Liver (tissue), 9 donors: Measurements from ENCODE around the gene VSTM2L. TPM values are rescaled to one million over a fixed set of nuclear protein-coding genes. Genes with fewer than 3 reads are reported as not detected.

Experiments
- DNase-seq: peaks from one replicate; pipeline ENCODE4 v3.0.0-alpha.2; 2017; ENCODE audit warnings: low spot score
- H3K27ac ChIP-seq, 2 donors: one replicate each; pipeline ENCODE4 v1.7.0; 2013; ENCODE audit warnings: inconsistent platforms in 2 of 2, low read length in 2 of 2, control low read depth in 1 of 2, low read depth in 1 of 2, mild to moderate bottlenecking in 1 of 2
- H3K27me3 ChIP-seq, 4 donors: one replicate each; pipeline versions ENCODE4 v1.6.1 to v1.7.0; 2013; ENCODE audit warnings: low read length in 3 of 4, inconsistent platforms in 1 of 4, mild to moderate bottlenecking in 1 of 4, moderate library complexity in 1 of 4; ENCODE audit not compliant: control insufficient read depth in 4 of 4, insufficient read depth in 4 of 4
- H3K36me3 ChIP-seq, 4 donors: one replicate each; pipeline versions ENCODE4 v1.6.1 to v1.7.0; 2013; ENCODE audit warnings: low read length in 3 of 4, mild to moderate bottlenecking in 3 of 4, low read depth in 1 of 4, moderate library complexity in 1 of 4; ENCODE audit not compliant: control insufficient read depth in 4 of 4, insufficient read depth in 3 of 4
- H3K4me1 ChIP-seq, 4 donors: one replicate each; pipeline versions ENCODE4 v1.6.1 to v1.7.0; 2013; ENCODE audit warnings: low read length in 3 of 4, mild to moderate bottlenecking in 3 of 4, moderate library complexity in 1 of 4; ENCODE audit not compliant: control insufficient read depth in 4 of 4, insufficient read depth in 4 of 4
- H3K4me3 ChIP-seq, 3 donors: one replicate each; pipeline versions ENCODE4 v1.6.1 to v1.7.0; 2013; ENCODE audit warnings: low read length in 3 of 3, control low read depth in 1 of 3, low read depth in 1 of 3, mild to moderate bottlenecking in 1 of 3
- H3K9ac ChIP-seq, 2 donors: one replicate each; pipeline ENCODE4 v1.7.0; 2013; ENCODE audit warnings: low read length in 2 of 2, mild to moderate bottlenecking in 2 of 2, moderate library complexity in 2 of 2, control low read depth in 1 of 2, low read depth in 1 of 2
- H3K9me3 ChIP-seq, 4 donors: one replicate each; pipeline versions ENCODE4 v1.6.1 to v1.7.0; 2013; ENCODE audit warnings: low read length in 3 of 4; ENCODE audit not compliant: control insufficient read depth in 4 of 4
- EGR1 ChIP-seq, 2 donors: IDR thresholded peaks; 2 replicates each; pipeline ENCODE4 v1.6.1; 2016 to 2018; ENCODE audit warnings: antibody characterized with exemption in 2 of 2, low read depth in 2 of 2
- FOXA1 ChIP-seq: IDR thresholded peaks from 2 replicates; pipeline ENCODE4 v1.6.1; 2016; ENCODE audit warnings: antibody characterized with exemption
- FOXA2 ChIP-seq: IDR thresholded peaks from 2 replicates; pipeline ENCODE4 v1.6.1; 2016; ENCODE audit warnings: antibody characterized with exemption
- GABPA ChIP-seq, 2 donors: IDR thresholded peaks in 1 of 2; conservative IDR thresholded peaks in 1 of 2; 2 replicates each; pipeline ENCODE4 v1.6.1; 2016; ENCODE audit warnings: antibody characterized with exemption in 2 of 2, mild to moderate bottlenecking in 1 of 2, moderate library complexity in 1 of 2
- HNF4G ChIP-seq: IDR thresholded peaks from 2 replicates; pipeline ENCODE4 v1.6.1; 2016; ENCODE audit warnings: antibody characterized with exemption
- JUND ChIP-seq, 2 donors: IDR thresholded peaks; 2 replicates each; pipeline ENCODE4 v1.6.1; 2016; ENCODE audit warnings: antibody characterized with exemption in 2 of 2
- NR2F2 ChIP-seq: IDR thresholded peaks from 2 replicates; pipeline ENCODE4 v1.6.1; 2016; ENCODE audit warnings: antibody characterized with exemption
- RXRA ChIP-seq, 2 donors: IDR thresholded peaks; 2 replicates each; pipeline ENCODE4 v1.6.1; 2017 to 2018; ENCODE audit warnings: antibody characterized with exemption in 2 of 2, mild to moderate bottlenecking in 1 of 2
- SP1 ChIP-seq: IDR thresholded peaks from 2 replicates; pipeline ENCODE4 v1.6.1; 2018; ENCODE audit warnings: antibody characterized with exemption, mild to moderate bottlenecking
- TAF1 ChIP-seq: conservative IDR thresholded peaks from 2 replicates; pipeline ENCODE4 v1.6.1; 2016; ENCODE audit warnings: antibody characterized with exemption, mild to moderate bottlenecking
- YY1 ChIP-seq: IDR thresholded peaks from 2 replicates; pipeline ENCODE4 v1.6.1; 2016; ENCODE audit warnings: antibody characterized with exemption, mild to moderate bottlenecking
- WGBS: extraction: QIAGEN DNeasy Blood & Tissue Kit; methylation state at CpG from one replicate; pipeline ENCODE4 v1.1.7; 2013; 5-methylcytosine and 5-hydroxymethylcytosine counted together
- polyA plus RNA-seq, 2 donors: library from polyadenylated mRNA; stranded (reverse) in 1 of 2; unstranded in 1 of 2; fragments of 200-250 nt in 1 of 2; fragments of >200 nt in 1 of 2; fragmentation: Nextera tagmentation in 1 of 2; extraction: Ambion mirVana in 1 of 2; gene quantifications; one replicate each; pipeline versions ENCODE4 v1.2.1 to v1.2.3, GENCODE V29; 2013 to 2015
- total RNA-seq, 2 donors: library from RNA; depleted of rRNA; stranded (reverse); fragments of >200 nt; gene quantifications; one replicate each; pipeline ENCODE4 v1.2.3, GENCODE V29; 2014
- TF ChIP-seq, protein P1 (sequence below): IDR thresholded peaks from 2 replicates; pipeline ENCODE4 v1.6.1; 2016; ENCODE audit warnings: antibody characterized with exemption
- TF ChIP-seq, protein P2 (sequence below): IDR thresholded peaks from 2 replicates; pipeline ENCODE4 v1.6.1; 2016; ENCODE audit warnings: antibody characterized with exemption, mild to moderate bottlenecking
- TF ChIP-seq, protein P3 (sequence below): IDR thresholded peaks from 2 replicates; pipeline ENCODE4 v1.6.1; 2016; ENCODE audit warnings: antibody characterized with exemption
- TF ChIP-seq, protein P4 (sequence below): IDR thresholded peaks from 2 replicates; pipeline ENCODE4 v1.6.1; 2016; ENCODE audit warnings: antibody characterized with exemption
- donor health status: healthy.
- donor health status: healthy.
- donor health status: healthy.
- donor health status: healthy.
- donor health status: healthy.

VSTM2L gene
- total and polyA plus RNA-seq, 4 donors, result 0.31 to 0.79 (median 0.56) TPM

DNA sequence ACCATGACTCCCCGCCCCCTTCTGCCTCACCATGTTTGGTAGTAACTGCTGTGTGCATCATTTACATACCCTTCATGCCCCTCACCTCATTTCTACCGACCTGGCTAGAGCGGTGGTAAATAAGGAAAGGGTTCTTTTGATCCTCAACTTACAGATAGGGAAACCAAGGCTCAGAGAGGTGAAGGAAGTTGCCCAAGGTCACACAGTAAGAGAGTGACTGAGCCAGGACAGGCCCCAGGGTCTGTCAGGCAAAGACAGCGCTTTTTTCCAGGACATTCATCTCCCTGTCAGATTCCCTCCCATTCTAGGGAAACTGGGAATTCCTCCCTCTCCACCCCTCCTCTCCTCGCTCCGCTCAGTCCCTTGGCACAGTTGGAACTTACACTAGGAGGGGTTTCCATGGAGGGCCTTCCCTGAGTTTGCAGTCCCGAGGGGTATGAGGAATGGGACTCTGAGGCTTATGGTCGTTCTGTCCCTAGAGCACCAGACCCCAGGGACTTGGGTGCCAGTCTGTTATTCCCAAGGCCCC lies 2.0 kb downstream of the VSTM2L start:
- Histone ChIP-seq H3K27ac (no peak overlapping the region), H3K27me3 (peaks cover 0 to 3% (median 0%) of the 10 kb centered on the region in 4 donors), H3K9ac (no peak overlapping the region), H3K9me3 (no peaks in the 10 kb centered on the region), H3K4me1 (peaks cover 3 to 8% (median 5%) of the 10 kb centered on the region in 4 donors), H3K4me3 (no peak overlapping the region), H3K36me3 (no peaks in the 10 kb centered on the region)
- no peak for TF ChIP-seq EGR1 (IDR thresholded peaks at IDR 0.05; ENCODE audit: low read depth in 2 of 2)
- TF ChIP-seq, protein P1, sequence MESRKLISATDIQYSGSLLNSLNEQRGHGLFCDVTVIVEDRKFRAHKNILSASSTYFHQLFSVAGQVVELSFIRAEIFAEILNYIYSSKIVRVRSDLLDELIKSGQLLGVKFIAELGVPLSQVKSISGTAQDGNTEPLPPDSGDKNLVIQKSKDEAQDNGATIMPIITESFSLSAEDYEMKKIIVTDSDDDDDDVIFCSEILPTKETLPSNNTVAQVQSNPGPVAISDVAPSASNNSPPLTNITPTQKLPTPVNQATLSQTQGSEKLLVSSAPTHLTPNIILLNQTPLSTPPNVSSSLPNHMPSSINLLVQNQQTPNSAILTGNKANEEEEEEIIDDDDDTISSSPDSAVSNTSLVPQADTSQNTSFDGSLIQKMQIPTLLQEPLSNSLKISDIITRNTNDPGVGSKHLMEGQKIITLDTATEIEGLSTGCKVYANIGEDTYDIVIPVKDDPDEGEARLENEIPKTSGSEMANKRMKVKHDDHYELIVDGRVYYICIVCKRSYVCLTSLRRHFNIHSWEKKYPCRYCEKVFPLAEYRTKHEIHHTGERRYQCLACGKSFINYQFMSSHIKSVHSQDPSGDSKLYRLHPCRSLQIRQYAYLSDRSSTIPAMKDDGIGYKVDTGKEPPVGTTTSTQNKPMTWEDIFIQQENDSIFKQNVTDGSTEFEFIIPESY, result no peak
- TF ChIP-seq, protein P2, sequence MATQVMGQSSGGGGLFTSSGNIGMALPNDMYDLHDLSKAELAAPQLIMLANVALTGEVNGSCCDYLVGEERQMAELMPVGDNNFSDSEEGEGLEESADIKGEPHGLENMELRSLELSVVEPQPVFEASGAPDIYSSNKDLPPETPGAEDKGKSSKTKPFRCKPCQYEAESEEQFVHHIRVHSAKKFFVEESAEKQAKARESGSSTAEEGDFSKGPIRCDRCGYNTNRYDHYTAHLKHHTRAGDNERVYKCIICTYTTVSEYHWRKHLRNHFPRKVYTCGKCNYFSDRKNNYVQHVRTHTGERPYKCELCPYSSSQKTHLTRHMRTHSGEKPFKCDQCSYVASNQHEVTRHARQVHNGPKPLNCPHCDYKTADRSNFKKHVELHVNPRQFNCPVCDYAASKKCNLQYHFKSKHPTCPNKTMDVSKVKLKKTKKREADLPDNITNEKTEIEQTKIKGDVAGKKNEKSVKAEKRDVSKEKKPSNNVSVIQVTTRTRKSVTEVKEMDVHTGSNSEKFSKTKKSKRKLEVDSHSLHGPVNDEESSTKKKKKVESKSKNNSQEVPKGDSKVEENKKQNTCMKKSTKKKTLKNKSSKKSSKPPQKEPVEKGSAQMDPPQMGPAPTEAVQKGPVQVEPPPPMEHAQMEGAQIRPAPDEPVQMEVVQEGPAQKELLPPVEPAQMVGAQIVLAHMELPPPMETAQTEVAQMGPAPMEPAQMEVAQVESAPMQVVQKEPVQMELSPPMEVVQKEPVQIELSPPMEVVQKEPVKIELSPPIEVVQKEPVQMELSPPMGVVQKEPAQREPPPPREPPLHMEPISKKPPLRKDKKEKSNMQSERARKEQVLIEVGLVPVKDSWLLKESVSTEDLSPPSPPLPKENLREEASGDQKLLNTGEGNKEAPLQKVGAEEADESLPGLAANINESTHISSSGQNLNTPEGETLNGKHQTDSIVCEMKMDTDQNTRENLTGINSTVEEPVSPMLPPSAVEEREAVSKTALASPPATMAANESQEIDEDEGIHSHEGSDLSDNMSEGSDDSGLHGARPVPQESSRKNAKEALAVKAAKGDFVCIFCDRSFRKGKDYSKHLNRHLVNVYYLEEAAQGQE, result no peak
- TF ChIP-seq RXRA (IDR thresholded peaks at IDR 0.05), result no peak
- TF ChIP-seq FOXA2, result no peak
- TF ChIP-seq SP1, result no peak
- no peak for TF ChIP-seq FOXA1
- TF ChIP-seq, protein P3, sequence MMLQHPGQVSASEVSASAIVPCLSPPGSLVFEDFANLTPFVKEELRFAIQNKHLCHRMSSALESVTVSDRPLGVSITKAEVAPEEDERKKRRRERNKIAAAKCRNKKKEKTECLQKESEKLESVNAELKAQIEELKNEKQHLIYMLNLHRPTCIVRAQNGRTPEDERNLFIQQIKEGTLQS, result no peak
- no peak for TF ChIP-seq TAF1
- TF ChIP-seq NR2F2, result no peak
- TF ChIP-seq, protein P4, sequence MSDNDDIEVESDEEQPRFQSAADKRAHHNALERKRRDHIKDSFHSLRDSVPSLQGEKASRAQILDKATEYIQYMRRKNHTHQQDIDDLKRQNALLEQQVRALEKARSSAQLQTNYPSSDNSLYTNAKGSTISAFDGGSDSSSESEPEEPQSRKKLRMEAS, result no peak
- no peak for TF ChIP-seq HNF4G
- 83% methylated on average over 8 of the region's 8 CpGs for WGBS
- DNase-seq, result no peak

- Histone ChIP-seq H3K9me3 (no peaks in the 10 kb centered on the region), H3K36me3 (no peaks in the 10 kb centered on the region), H3K4me3 (no peak overlapping the region), H3K27me3 (peaks cover 0 to 3% (median 0%) of the 10 kb centered on the region in 4 donors), H3K9ac (no peak overlapping the region), H3K27ac (no peak overlapping the region), H3K4me1 (peaks cover 3 to 8% (median 5%) of the 10 kb centered on the region in 4 donors)
- 77% methylated on average over 16 of the region's 16 CpGs for WGBS
- TF ChIP-seq YY1 (no peak), JUND (IDR thresholded peaks at IDR 0.05) (no peak), HNF4G (no peak), GABPA (IDR thresholded peaks at IDR 0.05 in 1 of 2, conservative IDR thresholded peaks at IDR 0.05 in 1 of 2) (no peak)
- TF ChIP-seq, protein P3, result no peak
- TF ChIP-seq, protein P2, result no peak
- TF ChIP-seq, protein P4, result no peak
- TF ChIP-seq, protein P1, result no peak
- DNase-seq, result no peak
Measured at GRCh38 chr20:37905671-37906613, 3.0 kb downstream of the VSTM2L start.
